Measurements from ENCODE around the gene ALPK3.

DNA sequence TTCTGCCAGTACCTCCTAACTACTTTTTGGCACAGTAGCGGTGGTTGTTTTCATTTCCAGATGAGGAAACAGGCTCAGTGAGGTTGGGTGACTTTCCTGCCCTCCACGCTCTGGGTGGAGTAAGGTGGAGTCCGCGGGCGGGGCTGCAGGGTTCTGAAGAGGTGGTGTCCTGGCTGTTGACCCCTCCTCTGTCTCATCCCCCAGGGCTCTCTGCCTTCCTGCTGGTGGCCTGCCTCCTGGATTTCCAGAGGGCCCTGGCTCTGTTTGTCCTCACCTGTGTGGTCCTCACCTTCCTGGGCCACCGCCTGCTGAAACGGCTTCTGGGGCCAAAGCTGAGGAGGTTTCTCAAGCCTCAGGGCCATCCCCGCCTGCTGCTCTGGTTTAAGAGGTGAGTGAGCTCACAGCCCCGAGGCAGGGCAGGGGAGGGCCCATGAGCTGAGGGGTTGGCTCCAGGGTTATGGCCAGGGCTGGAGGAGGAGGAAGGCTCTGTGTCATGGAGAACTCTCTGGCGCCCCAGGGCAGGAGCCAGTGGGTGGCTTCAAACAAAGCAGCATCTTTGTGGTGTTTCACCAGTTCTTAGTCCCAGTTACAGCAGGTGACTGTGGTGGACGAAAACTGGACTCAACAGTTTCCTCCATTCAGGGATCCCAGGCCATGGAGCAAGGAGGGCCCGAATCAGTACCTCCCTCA lies 77.7 kb downstream of the ALPK3 start:
- TF ChIP-seq, protein P1, sequence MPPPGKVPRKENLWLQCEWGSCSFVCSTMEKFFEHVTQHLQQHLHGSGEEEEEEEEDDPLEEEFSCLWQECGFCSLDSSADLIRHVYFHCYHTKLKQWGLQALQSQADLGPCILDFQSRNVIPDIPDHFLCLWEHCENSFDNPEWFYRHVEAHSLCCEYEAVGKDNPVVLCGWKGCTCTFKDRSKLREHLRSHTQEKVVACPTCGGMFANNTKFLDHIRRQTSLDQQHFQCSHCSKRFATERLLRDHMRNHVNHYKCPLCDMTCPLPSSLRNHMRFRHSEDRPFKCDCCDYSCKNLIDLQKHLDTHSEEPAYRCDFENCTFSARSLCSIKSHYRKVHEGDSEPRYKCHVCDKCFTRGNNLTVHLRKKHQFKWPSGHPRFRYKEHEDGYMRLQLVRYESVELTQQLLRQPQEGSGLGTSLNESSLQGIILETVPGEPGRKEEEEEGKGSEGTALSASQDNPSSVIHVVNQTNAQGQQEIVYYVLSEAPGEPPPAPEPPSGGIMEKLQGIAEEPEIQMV (tag; conservative IDR thresholded peaks at IDR 0.05; ENCODE audit: low read depth), result no peak
- TF ChIP-seq TAF1 (IDR thresholded peaks at IDR 0.05; ENCODE audit: control insufficient read depth, extremely low read depth, insufficient read depth, low read length, severe bottlenecking), result no peak

All from K562 (cell line).